GM15510 (cell line): ENCODE data around the gene BLTP3A.

ENCODE experiments used
- POLR2A ChIP-seq: IDR thresholded peaks from 3 replicates; pipeline ENCODE4 v1.6.1; 2011; ENCODE audit warnings: borderline replicate concordance; ENCODE audit not compliant: insufficient read length; ENCODE audit errors: extremely low read depth

The BLTP3A gene

DNA sequence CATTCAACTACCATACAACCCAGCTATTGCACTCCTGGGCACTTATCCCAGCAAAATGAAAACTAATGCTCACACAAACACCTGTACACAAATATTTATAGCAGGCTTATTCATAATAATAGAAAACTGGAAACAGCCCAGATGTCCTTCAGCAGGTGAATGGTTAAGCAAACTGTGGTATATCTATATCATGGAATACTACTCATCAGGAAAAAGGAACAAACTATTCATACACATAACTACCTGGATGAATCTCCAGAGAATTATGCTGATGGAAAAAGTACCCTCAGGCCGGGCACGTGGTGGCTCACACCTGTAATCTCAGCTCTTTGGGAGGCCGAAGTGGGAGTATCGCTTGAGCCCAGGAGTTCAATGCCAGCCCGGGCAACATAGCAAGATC is 3.8 kb upstream of the BLTP3A start:
- TF ChIP-seq POLR2A, result no peak

DNA sequence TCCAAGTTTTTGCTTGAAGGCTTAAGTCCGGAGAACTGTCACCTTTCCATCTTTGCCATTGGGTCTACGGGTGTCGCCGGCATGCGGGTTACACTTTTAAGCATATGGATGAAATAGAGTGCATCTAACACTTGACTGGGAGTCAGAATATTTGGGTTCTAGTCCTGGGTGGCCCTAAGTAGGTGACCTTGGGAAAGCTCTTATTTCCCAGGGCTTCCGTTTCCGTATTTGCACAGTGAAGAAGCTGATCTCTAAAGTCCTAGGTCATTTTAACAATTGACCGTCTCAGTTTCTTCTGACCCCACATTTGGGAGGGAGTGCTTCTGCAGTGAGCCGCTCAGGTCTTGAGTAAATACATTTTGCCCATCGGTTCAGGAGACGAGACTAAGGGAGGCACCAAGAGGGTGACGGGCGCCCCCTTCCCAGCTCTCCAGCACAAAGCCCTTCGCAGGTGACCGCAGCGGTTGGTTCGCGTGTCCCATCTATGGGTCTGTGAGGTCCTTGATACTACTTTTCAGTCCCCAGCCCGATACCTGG is 651 bp upstream of the BLTP3A start:
- no peak for TF ChIP-seq POLR2A

DNA sequence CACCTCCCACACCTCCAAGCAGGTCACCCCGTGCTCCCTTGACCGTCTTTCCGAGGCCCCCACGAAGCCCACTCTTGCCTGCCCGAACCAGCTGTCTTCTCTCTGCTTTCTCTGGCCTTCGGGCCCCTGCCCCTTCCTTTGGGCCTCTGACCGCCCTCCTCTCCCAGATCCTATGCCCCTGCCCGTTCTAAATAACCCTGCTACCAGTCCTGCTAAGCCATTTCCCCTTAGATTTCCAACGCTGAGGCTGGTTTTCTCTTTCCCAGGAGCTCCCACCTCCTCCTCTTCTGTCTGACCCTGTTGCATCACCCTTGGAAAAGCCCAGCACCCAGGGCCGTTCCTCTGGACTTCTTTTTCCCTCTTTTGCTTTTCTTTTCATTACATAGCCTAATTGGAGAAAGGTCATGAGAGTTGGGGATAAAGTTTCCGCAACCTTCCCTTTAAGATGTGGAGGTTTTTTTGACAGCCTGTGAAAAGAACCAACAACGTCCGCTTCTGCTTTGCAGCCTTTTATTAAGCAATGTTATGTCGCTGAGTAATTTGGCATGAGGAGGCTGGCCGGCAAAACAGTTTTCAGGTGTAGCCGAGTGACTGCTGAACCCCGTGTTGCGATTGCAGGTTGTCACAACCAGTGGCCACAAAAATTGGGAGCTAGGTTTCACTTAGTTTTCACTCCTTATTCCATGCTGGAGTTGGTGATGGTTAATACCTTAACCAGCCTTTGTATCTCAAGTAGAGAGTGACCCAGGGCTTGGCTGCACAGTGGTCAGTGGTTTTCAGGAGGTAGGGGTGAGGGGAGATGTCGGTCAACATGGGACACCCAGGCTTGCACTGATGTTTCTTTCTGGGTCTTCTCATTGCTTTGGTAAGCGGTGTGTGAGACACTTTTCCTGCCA is 970 bp downstream of the BLTP3A start:
- no peak for TF ChIP-seq POLR2A

DNA sequence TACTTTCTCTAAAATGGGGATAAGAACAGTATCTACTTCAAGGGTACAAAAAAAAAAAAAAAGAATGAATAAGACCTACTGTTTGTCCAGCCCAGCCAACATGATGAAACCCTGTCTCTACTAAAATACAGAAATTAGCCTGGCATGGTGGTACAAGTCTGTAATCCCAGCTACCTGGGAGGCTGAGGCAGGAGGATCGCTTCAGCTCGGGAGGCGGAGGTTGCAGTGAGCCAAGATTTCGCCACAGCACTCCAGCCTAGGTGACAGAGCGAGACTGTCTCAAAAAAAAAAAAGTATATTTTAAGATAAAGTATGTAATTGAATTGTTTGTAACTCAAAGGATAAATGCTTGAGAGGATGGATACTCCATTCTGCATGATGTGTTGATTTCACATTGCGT is 2.0 kb downstream of the BLTP3A start:
- no peak for TF ChIP-seq POLR2A

DNA sequence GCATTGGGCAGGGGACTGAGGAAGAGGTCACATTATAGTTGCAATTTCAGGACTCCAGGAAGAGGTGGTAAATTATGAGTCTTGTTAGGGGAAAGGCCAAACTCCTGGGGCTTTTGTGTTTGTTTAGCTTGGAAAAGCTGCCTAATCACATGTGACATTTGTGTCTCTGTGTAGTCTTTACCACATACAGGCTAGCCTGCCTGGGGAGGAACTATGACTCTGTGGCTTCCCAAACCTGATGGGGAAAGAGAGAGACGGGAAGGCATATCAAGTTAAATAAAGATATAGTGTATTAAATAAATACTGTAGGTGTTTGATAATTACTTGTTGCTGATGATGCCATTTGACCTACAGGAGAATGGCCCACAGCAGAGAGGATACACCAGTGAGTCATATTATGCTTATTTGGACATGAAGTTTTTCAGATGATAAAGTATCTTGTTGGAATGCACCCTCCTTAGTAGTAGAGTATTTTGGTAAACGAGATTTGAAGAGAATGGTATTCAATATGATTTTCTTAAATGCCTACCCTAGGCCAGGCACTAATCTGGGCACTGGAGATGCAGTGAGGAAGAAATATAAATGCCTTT is 4.0 kb downstream of the BLTP3A start:
- no peak for TF ChIP-seq POLR2A

DNA sequence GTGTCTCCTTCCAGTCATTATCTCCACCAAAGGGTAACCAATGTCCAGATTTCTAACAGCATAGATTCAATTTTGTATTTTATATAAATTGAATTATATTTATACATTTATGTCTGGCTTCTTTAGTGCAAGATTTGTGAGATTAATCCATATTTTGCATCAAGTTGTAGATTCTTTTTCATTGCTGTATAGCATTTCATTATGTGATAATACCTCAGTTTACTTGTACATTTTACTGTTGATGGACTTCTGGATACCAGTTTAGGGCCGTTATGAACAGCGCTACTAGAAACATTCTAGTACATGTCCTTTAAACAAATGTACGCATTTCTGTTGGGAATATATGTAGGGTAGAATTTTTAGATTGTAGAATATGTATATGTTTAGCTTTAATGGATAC is 6.2 kb downstream of the BLTP3A start:
- no peak for TF ChIP-seq POLR2A

DNA sequence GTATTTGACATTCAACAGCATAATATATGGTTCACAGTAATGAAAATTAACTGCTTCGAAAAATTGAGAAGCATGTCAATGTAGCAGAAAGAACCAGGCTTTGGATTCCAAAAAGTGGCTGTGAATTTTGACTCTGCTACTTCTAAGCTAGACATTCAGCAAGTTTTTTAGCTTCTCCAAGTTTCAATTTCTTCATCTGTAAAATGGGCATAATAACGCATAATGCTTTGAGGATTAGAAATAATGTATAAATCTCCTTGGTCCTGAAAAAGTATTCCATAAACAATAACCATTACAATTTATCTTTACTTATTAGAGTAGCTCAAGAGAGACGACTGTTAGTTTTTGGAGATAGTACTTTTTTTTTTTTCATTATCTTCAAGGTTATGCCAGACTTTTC is 7.7 kb downstream of the BLTP3A start:
- no peak for TF ChIP-seq POLR2A

DNA sequence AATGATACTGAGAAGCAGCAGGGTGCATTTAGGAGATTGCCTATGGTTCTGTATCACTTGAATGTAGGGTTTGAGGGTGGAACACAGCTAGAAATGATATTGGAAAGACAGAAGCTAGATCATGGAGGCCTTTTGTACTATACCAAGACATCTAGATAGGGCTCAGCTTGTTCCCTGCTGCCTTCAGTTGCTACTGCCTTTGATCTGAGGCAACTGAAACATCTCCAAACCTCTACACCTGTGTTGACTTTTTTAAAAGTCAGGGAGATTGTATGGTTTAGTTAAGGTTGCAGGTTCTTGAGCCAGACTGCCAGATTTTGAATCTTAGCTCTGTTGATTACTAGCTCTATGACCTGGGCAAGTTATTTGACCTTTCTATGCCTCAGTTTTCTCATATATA is 12.7 kb downstream of the BLTP3A start:
- no peak for TF ChIP-seq POLR2A

DNA sequence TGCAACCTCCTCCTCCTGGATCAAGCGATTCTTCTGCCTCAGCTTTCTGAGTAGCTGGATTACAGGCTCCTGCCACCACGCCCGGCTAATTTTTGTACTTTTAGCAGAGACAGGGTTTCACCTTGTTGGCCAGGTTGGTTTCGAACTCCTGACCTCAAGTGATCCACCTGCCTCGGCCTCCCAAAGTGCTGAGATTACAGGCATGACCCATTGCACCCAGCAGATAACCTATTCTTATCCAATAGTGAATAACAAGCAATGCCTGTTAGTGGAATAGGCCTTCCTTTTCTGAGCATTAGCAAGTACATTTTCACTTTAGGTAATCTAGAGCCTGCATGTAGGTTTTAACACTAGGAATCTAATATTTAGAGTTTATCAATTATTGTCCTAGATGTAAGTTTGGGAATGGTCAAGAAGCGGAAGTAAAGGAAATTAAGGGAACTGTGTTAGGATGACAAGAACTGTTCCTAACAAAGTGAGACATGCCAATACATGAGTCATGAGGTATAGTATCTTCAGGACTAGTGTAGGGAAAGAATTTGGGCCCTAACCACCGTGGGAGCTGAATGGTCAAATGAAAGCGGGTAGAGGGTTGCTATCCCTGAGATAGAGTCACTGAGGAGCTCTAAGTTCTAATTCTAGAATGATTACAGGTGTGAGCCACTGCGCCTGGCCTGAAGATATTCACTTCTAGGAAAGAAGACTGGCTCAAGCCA is 15.0 kb downstream of the BLTP3A start:
- no peak for TF ChIP-seq POLR2A

DNA sequence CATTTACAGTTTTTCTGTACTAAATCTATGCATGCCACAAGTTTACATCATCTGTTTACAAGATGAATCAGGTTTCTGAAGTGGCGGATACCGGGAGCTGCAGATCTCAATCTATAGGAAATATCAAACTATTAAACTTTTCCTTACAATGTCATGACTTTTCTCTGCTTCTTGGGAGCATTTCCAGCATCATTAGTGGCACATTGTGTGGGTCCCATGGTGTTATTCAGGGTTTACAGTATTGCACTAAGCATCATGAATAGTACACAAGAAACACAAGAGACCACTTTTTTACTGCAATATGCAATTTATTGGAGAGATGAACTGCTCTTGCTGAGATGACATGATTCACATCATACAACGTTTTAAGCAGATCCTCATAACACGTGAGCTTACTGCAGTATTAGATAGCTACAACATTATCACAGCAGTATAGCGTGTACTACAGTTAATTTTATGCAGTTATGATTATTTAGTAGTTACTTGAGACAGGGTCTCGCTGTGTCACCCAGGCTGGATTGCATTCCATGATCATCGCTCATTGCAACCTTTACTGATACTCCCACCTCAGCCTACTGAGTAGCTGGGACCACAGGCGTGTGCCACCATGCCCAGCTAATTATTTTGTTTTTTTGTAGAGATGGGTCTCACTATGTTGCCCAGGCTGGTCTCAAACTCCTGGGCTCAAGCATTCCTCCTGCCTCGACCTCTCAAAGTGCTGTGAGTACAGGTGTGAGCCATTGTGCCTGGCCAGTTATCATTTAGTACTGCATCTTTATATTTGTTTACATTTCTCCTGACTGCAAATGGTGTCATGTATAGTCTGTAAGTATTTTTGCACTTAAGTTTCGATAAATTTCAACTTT is 18.4 kb downstream of the BLTP3A start:
- no peak for TF ChIP-seq POLR2A

DNA sequence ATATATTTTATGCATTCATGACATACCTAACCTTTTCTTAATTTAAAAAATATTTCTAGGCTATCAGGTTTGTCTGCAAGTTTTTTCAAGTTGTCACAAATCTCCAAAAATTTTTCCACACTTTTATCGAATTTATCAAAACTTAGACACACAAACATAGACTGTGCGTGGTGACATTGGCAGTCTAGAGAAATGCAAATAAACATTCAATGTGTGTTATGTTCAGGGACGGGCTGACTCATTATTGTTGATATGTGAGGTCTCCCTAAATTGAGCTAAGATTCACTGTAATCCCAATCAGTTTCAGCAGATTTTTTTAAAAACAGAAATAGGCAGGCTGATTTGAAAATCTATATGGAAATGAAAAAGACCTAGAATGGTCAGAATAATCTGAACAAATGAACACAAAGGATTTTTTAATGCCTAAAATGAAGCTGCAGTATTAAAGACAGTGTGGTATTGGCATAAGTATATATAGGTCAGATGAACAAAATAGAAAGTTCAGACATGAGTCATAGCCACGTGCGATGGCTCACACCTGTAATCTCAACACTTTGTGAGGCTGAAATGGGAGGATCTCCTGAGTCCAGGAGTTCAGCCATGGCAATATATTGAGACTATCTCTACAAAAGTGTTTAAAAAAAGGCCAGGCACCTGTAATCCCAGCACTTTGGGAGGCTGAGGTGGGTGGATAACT is 19.2 kb downstream of the BLTP3A start:
- TF ChIP-seq POLR2A, result no peak

DNA sequence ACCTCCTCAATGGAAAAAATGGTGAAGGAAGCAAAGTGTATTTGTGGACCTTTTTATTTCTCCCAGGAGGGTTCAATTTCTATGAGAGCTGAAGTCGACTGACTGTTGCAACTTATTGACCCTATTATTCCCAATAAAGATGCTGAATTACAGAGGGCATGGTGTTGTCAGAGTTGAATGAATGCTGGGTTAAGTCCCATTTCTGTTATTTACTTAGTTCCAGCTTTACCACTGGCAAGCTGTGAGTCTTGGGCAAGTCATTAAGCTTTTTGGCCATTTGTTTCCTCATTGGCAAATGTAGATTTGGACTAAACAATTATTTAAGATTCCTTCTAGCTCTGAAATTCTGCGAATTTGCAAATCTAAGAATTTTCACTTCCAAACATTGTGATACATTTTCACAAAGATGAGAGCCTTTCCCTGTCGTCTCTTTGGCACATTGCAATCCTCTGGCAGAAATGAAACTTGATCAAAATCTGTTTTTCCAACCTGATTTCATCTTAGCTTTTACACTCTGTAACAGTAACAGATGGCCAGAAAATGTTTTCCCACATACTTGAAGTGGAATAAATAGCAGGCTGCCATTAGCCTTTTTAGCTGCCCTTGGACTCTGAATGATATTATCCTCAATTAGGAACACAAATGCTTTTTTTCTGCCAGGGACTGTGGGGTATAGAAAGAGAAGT is 21.3 kb downstream of the BLTP3A start:
- TF ChIP-seq POLR2A, result no peak

DNA sequence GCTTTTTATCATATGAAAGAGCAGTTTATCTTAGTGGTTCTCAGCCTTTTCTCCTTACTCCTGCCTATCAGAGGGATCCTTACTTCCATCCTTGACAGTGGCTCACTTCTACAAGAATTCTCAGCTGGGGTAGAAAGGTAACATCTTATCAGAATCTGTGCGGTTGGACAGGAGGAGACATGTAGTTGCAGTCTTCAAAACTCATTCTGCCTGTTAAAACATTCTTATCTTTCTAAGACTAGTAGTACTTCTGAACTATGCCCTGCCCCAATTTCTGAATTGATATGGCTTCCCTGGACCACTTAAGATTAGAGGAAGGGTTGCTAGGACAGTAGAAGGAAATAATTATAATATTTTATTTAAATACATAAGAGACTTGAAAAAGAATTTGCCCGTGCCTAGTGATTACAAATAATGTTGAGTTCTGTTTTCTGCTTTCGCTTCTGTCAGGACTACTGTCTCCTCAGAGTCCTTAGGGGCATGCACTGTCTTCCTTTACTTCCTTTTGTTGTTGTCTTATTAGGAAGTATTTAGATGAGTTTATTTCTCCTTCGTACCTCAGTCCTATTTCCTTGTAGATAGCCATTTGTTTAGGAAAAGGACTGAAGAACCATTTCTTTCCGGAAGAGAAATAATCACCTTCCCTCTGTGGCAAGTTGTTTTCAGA is 24.9 kb downstream of the BLTP3A start:
- no peak for TF ChIP-seq POLR2A
